ENCODE data around the gene SLC4A8.
"Not testable (repeated sequence)": the region's sequence is repeated elsewhere in the genome, so short reads cannot be mapped to it uniquely, and the experiment has no call there.

Gene SLC4A8

DNA sequence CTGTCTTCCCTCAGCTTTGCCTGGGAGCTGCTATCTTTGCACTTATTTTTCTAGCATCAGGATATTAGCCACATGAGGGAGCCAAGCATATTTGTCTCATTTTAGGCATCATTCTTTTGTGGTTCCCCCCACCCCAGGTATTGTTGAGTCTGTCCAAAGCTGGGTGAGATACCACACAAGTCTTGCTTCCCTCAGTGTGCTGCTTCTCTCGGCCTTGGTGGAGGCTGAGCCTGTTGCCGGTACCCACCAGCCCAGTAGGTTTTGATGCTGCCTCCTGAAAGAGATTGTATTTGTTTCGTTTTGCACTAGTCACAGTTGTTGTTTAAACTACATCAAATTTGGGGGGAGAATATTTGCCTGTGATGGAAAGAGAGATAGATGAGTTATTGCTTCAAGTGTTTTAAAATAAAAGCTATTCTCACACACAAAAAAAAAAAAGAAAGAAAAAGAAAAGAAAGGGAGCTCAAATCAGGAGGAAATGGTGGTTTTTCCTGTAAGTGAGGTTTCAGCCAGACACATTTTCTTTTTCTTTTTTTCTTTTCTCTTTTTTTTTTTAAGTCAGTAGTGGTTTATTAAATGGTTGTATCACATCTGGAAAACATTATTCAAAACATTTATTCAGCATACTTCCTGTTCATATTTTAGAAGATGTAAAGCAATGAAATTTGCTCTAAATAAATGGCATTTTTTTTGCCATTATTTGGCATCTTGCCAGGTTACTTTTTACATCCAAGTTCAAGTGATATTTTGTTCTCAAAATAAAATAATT, 58.5 kb downstream of the SLC4A8 start:
- peak; percentile 64 for DNase-seq

GRCh38 chr12:51484119-51484518, 59.5 kb downstream of the SLC4A8 start:
- no peak for DNase-seq

DNA sequence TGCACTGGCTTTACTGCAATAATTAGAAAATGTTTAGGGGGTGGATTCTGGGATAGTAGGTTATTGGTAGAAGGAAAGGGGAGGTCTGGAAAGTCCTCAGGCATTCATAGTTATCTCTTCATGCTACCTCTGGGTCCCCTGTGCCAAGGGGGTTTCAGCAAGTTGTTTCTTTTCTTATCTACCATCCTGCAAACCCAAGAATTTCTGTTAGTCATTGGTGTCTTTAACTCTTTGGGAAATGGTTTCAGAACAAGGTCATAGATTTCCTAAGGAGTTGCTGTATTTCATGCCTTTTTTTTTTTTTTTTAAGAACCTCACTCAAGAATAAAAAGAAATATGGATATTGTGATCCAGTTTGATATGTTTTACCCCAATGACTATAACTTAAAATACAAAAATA, 63.6 kb downstream of the SLC4A8 start:
- no peak for DNase-seq

GRCh38 chr12:51493281-51493680, 68.7 kb downstream of the SLC4A8 start:
- no peak for DNase-seq

DNA sequence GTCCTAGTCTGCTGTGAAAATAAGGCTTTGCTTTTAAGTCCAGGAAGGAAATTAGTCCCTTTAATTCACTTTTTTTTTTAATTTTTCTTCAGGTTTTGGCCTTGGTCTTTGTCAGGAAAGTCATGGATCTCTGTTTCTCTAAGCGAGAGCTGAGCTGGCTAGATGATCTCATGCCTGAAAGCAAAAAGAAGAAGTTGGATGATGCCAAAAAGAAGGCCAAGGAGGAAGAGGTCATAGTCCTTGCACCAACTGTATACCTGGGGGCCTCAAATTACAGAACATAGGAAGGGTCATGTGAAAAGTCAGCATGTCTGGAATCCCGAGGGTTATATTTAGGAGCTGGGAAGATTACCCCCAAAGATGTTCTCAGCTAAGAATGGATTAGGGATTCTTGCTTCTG, 72.3 kb downstream of the SLC4A8 start:
- no peak for DNase-seq

- no peak for DNase-seq
Measured at GRCh38 chr12:51504851-51505250, 80.2 kb downstream of the SLC4A8 start.

DNA sequence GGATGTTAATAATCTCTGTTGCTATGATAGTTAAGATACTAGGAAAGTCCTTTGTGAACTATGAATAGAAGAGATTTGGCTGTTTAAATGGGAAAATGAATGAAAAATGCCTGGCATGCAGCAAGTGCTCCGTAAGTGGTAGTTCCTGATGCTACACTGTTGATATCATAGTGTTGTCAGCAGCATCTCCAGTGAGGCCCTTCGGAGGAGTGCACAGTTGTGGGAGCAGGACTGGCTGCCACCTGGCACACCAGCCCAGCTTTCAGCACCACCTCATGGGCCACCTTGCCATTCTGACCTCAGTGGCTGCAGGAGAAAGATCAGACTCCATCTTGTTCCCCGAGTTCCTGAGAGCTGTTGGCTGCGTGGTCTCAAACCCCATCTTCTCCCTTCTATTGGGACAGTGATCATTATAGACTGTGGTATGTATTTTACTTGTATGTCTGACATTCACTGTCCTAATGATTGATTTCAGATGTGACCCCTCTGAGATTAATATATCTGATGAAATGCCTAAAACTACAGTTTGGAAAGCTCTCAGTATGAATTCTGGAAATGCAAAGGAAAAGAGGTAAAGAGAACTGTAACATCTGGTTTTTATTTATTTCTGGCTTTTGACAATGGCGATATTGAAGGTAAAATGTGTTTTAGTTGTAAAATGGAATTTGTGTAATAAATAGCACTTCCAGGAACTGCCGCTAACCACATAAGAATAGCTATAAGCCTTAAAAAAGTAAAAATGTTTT, 80.9 kb downstream of the SLC4A8 start:
- no peak for DNase-seq

DNA sequence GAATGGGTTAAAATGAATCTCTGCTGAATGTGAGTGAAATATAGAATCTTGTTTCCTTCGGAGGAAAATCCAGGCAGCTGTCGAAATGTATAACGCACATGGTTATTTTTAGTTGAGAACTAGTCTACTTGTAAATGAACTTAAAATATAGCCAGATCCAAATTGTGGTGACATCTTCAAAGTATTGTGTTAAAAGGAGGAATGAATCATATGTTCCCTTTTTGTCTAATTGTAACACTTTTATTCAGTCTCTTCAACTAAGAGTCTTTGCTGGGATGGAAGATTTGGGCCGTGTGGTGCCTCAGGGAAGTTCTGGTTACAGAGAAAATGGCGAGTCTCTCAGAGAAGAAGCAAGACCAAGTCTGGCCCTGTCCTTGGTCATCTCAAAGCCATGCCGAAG, 82.5 kb downstream of the SLC4A8 start:
- DNase-seq, result no peak

GRCh38 chr12:51508285-51508684, 83.7 kb downstream of the SLC4A8 start:
- DNase-seq, result no peak

GRCh38 chr12:51511546-51512260, 87.1 kb downstream of the SLC4A8 start:
- DNase-seq, result no peak

- DNase-seq, result no peak
Measured at GRCh38 chr12:51512438-51512837, 87.8 kb downstream of the SLC4A8 start.

- DNase-seq, result not testable (repeated sequence)
Measured at GRCh38 chr12:51515037-51515436, 90.4 kb downstream of the SLC4A8 start.

DNA sequence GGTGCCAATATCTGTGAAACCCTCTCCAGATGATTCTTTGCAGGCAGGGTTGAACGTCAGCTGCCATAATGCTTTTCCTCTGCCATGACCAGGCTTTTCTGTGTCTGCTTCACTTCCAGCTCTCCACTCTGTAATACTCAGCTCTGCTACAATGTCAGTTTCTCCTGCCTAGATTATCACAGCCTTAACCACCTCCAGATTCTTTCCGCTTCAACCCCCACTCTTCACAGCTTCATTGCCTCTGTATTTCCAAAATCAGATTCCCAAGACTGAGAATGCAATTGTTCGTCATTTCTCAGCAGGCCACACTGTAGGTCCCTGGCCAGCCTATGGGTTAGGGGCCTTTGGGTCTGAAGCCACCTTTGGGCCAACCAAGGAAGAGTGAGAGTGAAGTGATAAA, 92.7 kb downstream of the SLC4A8 start:
- no peak for DNase-seq

GRCh38 chr12:51517800-51518199, 93.2 kb downstream of the SLC4A8 start:
- no peak for DNase-seq

- DNase-seq, result no peak
Measured at GRCh38 chr12:51519755-51520154, 95.1 kb downstream of the SLC4A8 start.

- DNase-seq, result no peak
Measured at GRCh38 chr12:51520576-51521325, 96.1 kb downstream of the SLC4A8 start.

GRCh38 chr12:51521554-51522276, 97.1 kb downstream of the SLC4A8 start:
- DNase-seq, result no peak

- DNase-seq, result no peak
Measured at GRCh38 chr12:51522696-51523095, 98.1 kb downstream of the SLC4A8 start.

- no peak for DNase-seq
Measured at GRCh38 chr12:51524386-51524901, 99.8 kb downstream of the SLC4A8 start.

- DNase-seq, result no peak
Measured at GRCh38 chr12:51525518-51525917, 100.9 kb downstream of the SLC4A8 start.

GRCh38 chr12:51527966-51528365, 103.3 kb downstream of the SLC4A8 start:
- DNase-seq, result no peak

Measured in activated CD8-positive, alpha-beta memory T cell treated with anti-CD3 and anti-CD28 coated beads for 24 hours (primary cell).